Astrocyte of the cerebellum (primary cell): ENCODE data around the gene TSG101.

Experiments
- DNase-seq: peaks from one replicate; pipeline ENCODE4 v3.0.0-alpha.2; 2011; ENCODE audit warnings: low read depth
- H3K4me3 ChIP-seq: 2 replicates; pipeline ENCODE4 v1.5.1; 2011; ENCODE audit warnings: mild to moderate bottlenecking, low read depth, low read length, moderate library complexity
- CTCF ChIP-seq: IDR thresholded peaks from 2 replicates; pipeline ENCODE4 v1.5.1; 2012; ENCODE audit warnings: low read length, low read depth, moderate library complexity, mild to moderate bottlenecking; ENCODE audit errors: missing control alignments
- in situ Hi-C: cut with HindIII; loops from 2 replicates; pipeline ENCODE4 v1.10.0; 2017; ENCODE audit warnings: low sequenced_read_pairs

TSG101 gene

GRCh38 chr11:18452927-18453326, 73.8 kb downstream of the TSG101 start:
- TF ChIP-seq CTCF, result no peak
- no peak for DNase-seq
- no peak overlapping the region for H3K4me3 ChIP-seq
- in situ Hi-C loops, result no loop called here

- TF ChIP-seq CTCF, result no peak
- H3K4me3 ChIP-seq, result no peak overlapping the region
- in situ Hi-C loops, result no loop called here
- DNase-seq, result no peak
Measured at GRCh38 chr11:18449251-18449650, 77.5 kb downstream of the TSG101 start.

- no peak overlapping the region for H3K4me3 ChIP-seq
- no peak for DNase-seq
- TF ChIP-seq CTCF, result no peak
- in situ Hi-C loops, result no loop called here
Measured at GRCh38 chr11:18438691-18439090, 88.1 kb downstream of the TSG101 start.
